HG03060 (cell line): Measurements from ENCODE around the gene TNIP1.
A peak's percentile ranks its signal among the peaks of the same experiment; 100 is the strongest.

Experiments
- ATAC-seq: cut with Tn5 transposase; IDR thresholded peaks from one replicate; pipeline ENCODE4 v1.9.1; 2021; ENCODE audit warnings: low read depth, moderate number of reproducible peaks; ENCODE audit not compliant: unreplicated experiment

TNIP1 gene

GRCh38 chr5:151086192-151086869, 5.5 kb upstream of the TNIP1 start:
- ATAC-seq: no peak

- ATAC-seq: no peak
Measured at GRCh38 chr5:151085517-151086041, 4.7 kb upstream of the TNIP1 start.

GRCh38 chr5:151084363-151084762, 3.5 kb upstream of the TNIP1 start:
- no peak for ATAC-seq

GRCh38 chr5:151083081-151083676, 2.3 kb upstream of the TNIP1 start:
- no peak for ATAC-seq

- no peak for ATAC-seq
Measured at GRCh38 chr5:151082282-151082902, 1.6 kb upstream of the TNIP1 start.

- no peak for ATAC-seq
Measured at GRCh38 chr5:151081431-151082281, 822 bp upstream of the TNIP1 start.

GRCh38 chr5:151079838-151080612, 809 bp downstream of the TNIP1 start:
- ATAC-seq: no peak

GRCh38 chr5:151078490-151079262, 2.2 kb downstream of the TNIP1 start:
- ATAC-seq: peak; percentile 32

GRCh38 chr5:151077967-151078366, 2.9 kb downstream of the TNIP1 start:
- no peak for ATAC-seq

GRCh38 chr5:151077419-151077818, 3.4 kb downstream of the TNIP1 start:
- ATAC-seq: no peak

- no peak for ATAC-seq
Measured at GRCh38 chr5:151076616-151077015, 4.2 kb downstream of the TNIP1 start.

- ATAC-seq: no peak
Measured at GRCh38 chr5:151075698-151076331, 5.0 kb downstream of the TNIP1 start.

GRCh38 chr5:151074557-151074956, 6.3 kb downstream of the TNIP1 start:
- ATAC-seq: no peak

GRCh38 chr5:151073280-151073679, 7.6 kb downstream of the TNIP1 start:
- ATAC-seq: no peak

- no peak for ATAC-seq
Measured at GRCh38 chr5:151072630-151073025, 8.2 kb downstream of the TNIP1 start.

- no peak for ATAC-seq
Measured at GRCh38 chr5:151071848-151072629, 8.8 kb downstream of the TNIP1 start.

- ATAC-seq: no peak
Measured at GRCh38 chr5:151071021-151071420, 9.8 kb downstream of the TNIP1 start.

GRCh38 chr5:151070449-151070848, 10.4 kb downstream of the TNIP1 start:
- ATAC-seq: no peak
